Esophagus muscularis mucosa (tissue), 4 donors: Measurements from ENCODE around the gene ADPRHL1. TPM values are rescaled to one million over a fixed set of nuclear protein-coding genes. Genes with fewer than 3 reads are reported as not detected.

Experiments used
- DNase-seq: peaks from one replicate; pipeline ENCODE4 v3.0.0-alpha.2; 2017; ENCODE audit errors: extremely low spot score
- H3K27ac ChIP-seq, 4 donors: fragments of 200-600 bp; sonication (generic); replicated peaks in 1 of 4; 1 replicate in 3 of 4; 2 replicates in 1 of 4; pipeline ENCODE4 v1.5.1; 2016 to 2019; ENCODE audit warnings: mild to moderate bottlenecking in 1 of 4
- H3K27me3 ChIP-seq, 4 donors: fragments of 200-600 bp; sonication (generic); one replicate each; pipeline versions ENCODE4 v1.5.1 to v1.6.0; 2016 to 2019
- H3K36me3 ChIP-seq, 4 donors: fragments of 200-600 bp; sonication (generic); one replicate each; pipeline ENCODE4 v1.5.1; 2016 to 2019
- H3K4me1 ChIP-seq, 4 donors: fragments of 200-600 bp; sonication (generic); one replicate each; pipeline ENCODE4 v1.5.1; 2016 to 2019
- H3K4me3 ChIP-seq, 4 donors: fragments of 200-600 bp; sonication (generic); 1 replicate in 2 of 4; 2 replicates in 2 of 4; pipeline ENCODE4 v1.5.1; 2016 to 2019; ENCODE audit warnings: mild to moderate bottlenecking in 4 of 4, moderate library complexity in 1 of 4
- H3K9me3 ChIP-seq, 4 donors: fragments of 200-600 bp; sonication (generic); 1 replicate in 3 of 4; 2 replicates in 1 of 4; pipeline ENCODE4 v1.5.1; 2016 to 2019
- CTCF ChIP-seq, 3 experiments: fragments of 200-600 bp in 2 of 3; fragments of 450-650 bp in 1 of 3; sonication (generic) in 2 of 3; IDR thresholded peaks; one replicate each; pipeline ENCODE4 v1.5.1; 2017 to 2019; ENCODE audit warnings: antibody characterized with exemption in 3 of 3, mild to moderate bottlenecking in 2 of 3, moderate library complexity in 1 of 3
- EP300 ChIP-seq: sonication (generic); formaldehyde crosslinking; IDR thresholded peaks from one replicate; pipeline ENCODE4 v1.6.1; 2017; ENCODE audit warnings: antibody characterized with exemption
- POLR2A ChIP-seq: fragments of 450-650 bp; IDR thresholded peaks from one replicate; pipeline ENCODE4 v1.6.1; 2017; ENCODE audit warnings: antibody characterized with exemption, moderate library complexity, mild to moderate bottlenecking, low read depth
- POLR2AphosphoS5 ChIP-seq, 2 donors: sonication (generic); formaldehyde crosslinking; IDR thresholded peaks; one replicate each; pipeline ENCODE4 v1.6.1; 2017; ENCODE audit warnings: antibody characterized with exemption in 2 of 2
- WGBS: methylation state at CpG from one replicate; pipeline ENCODE4 v1.1.5; 2018; 5-methylcytosine and 5-hydroxymethylcytosine counted together
- intact Hi-C: fragments of 100-400 bp; cut with DNase I; formaldehyde crosslinking; loops from one replicate; pipeline ENCODE4 v1.15.1; 2023
- total RNA-seq, 4 donors: library from RNA; depleted of rRNA; stranded (reverse); fragments of >200 nt; gene quantifications; one replicate each; pipeline versions ENCODE4 v1.1.0 to v1.2.1, GENCODE V29; 2016

Gene ADPRHL1
- total RNA-seq, 4 donors from 2014 or later, result 6.9 to 26.2 (median 11.0) TPM

GRCh38 chr13:113443991-113444390 lies 9.3 kb downstream of the ADPRHL1 start:
- WGBS, result 95% methylated on average over 15 of the region's 15 CpGs
- H3K36me3 ChIP-seq, result peaks cover 0 to 30% (median 0%) of the 10 kb centered on the region in 4 donors
- intact Hi-C loops, result no loop called here

GRCh38 chr13:113442985-113443362 lies 10.3 kb downstream of the ADPRHL1 start:
- no peaks in the 10 kb centered on the region for H3K27me3 ChIP-seq
- no peak for DNase-seq
- 86% methylated on average over 1 of the region's 1 CpG for WGBS
- H3K36me3 ChIP-seq, result peaks cover 0 to 35% (median 0%) of the 10 kb centered on the region in 4 donors
- TF ChIP-seq POLR2A (no peak), CTCF (IDR thresholded peaks at IDR 0.05) (no peak), POLR2AphosphoS5 (IDR thresholded peaks at IDR 0.05) (no peak), EP300 (no peak)
- H3K27ac ChIP-seq, result no peak overlapping the region
- no peaks in the 10 kb centered on the region for H3K9me3 ChIP-seq
- intact Hi-C loops, result no loop called here
- no peak overlapping the region for H3K4me3 ChIP-seq
- H3K4me1 ChIP-seq, result peaks cover 0 to 18% (median under 1%) of the 10 kb centered on the region in 4 donors

More at GRCh38 chr13:113443991-113444390, 9.3 kb downstream of the ADPRHL1 start:
- no peak overlapping the region for H3K4me3 ChIP-seq
- no peak for DNase-seq
- no peak overlapping the region for H3K27ac ChIP-seq
- no peaks in the 10 kb centered on the region for H3K27me3 ChIP-seq
- no peaks in the 10 kb centered on the region for H3K9me3 ChIP-seq
- TF ChIP-seq EP300, result no peak
- TF ChIP-seq CTCF (IDR thresholded peaks at IDR 0.05), result no peak
- no peak for TF ChIP-seq POLR2AphosphoS5 (IDR thresholded peaks at IDR 0.05)
- no peak for TF ChIP-seq POLR2A
- H3K4me1 ChIP-seq, result peaks cover 0 to 25% (median 2%) of the 10 kb centered on the region in 4 donors

DNA sequence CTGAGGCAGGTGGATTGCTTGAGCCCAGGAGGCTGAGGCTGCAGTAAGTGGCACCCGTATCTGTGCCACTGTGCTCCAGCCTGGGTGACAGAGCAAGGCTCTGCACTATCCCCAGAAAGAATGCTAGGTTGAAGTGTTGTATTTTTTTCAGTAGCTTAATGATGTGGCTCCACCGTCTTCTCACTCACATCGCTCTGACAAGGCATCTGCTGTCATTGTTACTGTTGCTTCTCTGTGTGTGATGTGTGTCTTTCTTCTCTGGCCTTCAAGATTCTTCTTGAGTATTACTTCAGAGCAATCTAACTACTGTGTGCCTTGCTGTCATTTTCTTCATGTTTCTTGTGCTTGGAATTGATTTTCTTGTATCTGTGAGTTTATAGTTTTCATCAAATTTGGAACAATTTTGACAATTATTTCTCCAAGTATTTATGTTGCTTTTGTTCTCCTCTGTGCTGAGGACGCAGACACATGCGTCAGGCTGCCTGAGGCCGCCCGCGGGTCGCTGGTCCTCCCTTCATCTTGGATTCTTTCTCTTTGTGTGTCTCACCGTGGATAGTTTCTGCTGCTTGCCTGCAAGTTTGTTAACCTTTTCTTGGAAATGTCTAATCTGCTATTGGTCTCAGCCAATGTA lies 10.8 kb downstream of the ADPRHL1 start:
- Histone ChIP-seq H3K4me3 (no peak overlapping the region), H3K27me3 (no peaks in the 10 kb centered on the region), H3K36me3 (peaks cover 0 to 35% (median 0%) of the 10 kb centered on the region in 4 donors), H3K9me3 (no peaks in the 10 kb centered on the region), H3K27ac (no peak overlapping the region), H3K4me1 (peaks cover 2 to 17% (median 4%) of the 10 kb centered on the region in 4 donors)
- no peak for DNase-seq
- 86% methylated on average over 10 of the region's 10 CpGs for WGBS
- intact Hi-C loops, result no loop called here
- TF ChIP-seq POLR2AphosphoS5 (IDR thresholded peaks at IDR 0.05) (no peak), POLR2A (no peak), EP300 (no peak), CTCF (IDR thresholded peaks at IDR 0.05) (no peak)

GRCh38 chr13:113441661-113442060 lies 11.6 kb downstream of the ADPRHL1 start:
- DNase-seq, result no peak
- H3K36me3 ChIP-seq, result peaks cover 0 to 35% (median 0%) of the 10 kb centered on the region in 4 donors
- TF ChIP-seq CTCF (IDR thresholded peaks at IDR 0.05), result no peak
- TF ChIP-seq POLR2A, result no peak
- no peak for TF ChIP-seq POLR2AphosphoS5 (IDR thresholded peaks at IDR 0.05)
- TF ChIP-seq EP300, result no peak
- intact Hi-C loops, result no loop called here
- H3K27ac ChIP-seq, result no peak overlapping the region
- WGBS, result 95% methylated on average over 29 of the region's 29 CpGs
- H3K27me3 ChIP-seq, result no peaks in the 10 kb centered on the region
- H3K4me3 ChIP-seq, result no peak overlapping the region
- peaks cover 6 to 17% (median 8%) of the 10 kb centered on the region in 4 donors for H3K4me1 ChIP-seq
- no peaks in the 10 kb centered on the region for H3K9me3 ChIP-seq
